ENCODE data around the gene MYO5B.

GRCh38 chr18:49843778-49844625, 350.9 kb downstream of the MYO5B start:
- TF ChIP-seq CTCF (IDR thresholded peaks at IDR 0.05) (no peak), POLR2A (IDR thresholded peaks at IDR 0.05) (no peak)
